ENCODE results near the gene CDC42BPB.
"Not testable (repeated sequence)": the region's sequence is repeated elsewhere in the genome, so short reads cannot be mapped to it uniquely, and the experiment has no call there.

The CDC42BPB gene

GRCh38 chr14:102900631-102901571, 156.4 kb downstream of the CDC42BPB start:
- DNase-seq (ENCODE audit: low read depth, low spot score): no peak

GRCh38 chr14:102899516-102899900, 157.8 kb downstream of the CDC42BPB start:
- no peak for DNase-seq (ENCODE audit: low read depth, low spot score)

DNA sequence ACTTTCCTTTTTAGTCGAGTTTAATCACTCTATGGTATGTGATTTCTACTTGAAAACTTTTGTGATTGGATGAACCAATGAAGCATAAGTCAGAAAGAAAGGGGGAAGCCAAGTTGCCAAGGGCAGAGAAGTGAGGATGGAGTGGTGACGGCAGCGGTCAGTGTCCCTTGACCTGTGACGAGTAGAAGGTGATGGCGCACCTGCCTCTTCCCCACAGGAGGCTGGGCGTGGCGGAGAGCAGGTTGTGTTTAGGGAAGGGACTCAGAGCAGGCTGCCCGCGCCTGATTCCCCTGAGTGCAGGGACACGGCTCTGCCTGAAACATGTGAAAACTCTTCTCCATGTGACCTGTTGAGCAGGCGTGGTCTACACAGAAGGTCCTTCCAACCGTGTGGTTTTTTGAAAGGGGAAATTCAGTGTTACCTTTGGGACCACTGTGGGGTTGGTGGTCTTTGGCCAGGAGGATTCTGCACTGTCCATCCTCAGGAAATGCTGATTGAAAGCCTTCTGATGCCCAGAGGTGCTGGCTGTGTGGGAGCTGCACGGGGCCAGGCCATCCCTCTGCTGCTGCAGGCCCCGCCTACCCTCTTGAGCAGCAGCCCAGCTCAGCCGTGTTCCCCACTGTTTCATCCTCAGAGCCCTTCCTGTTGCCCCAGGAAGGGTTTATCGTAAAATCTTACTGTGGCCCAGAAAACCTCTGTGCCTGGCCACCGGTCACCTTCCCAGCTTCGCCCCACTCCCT, 158.4 kb downstream of the CDC42BPB start:
- DNase-seq (ENCODE audit: low read depth, low spot score): no peak

- no peak for DNase-seq (ENCODE audit: low read depth, low spot score)
Measured at GRCh38 chr14:102898298-102898697, 159.1 kb downstream of the CDC42BPB start.

GRCh38 chr14:102897299-102898027, 159.9 kb downstream of the CDC42BPB start:
- no peak for DNase-seq (ENCODE audit: low read depth, low spot score)

GRCh38 chr14:102896735-102897134, 160.6 kb downstream of the CDC42BPB start:
- not testable (repeated sequence) for DNase-seq (ENCODE audit: low read depth, low spot score)

DNA sequence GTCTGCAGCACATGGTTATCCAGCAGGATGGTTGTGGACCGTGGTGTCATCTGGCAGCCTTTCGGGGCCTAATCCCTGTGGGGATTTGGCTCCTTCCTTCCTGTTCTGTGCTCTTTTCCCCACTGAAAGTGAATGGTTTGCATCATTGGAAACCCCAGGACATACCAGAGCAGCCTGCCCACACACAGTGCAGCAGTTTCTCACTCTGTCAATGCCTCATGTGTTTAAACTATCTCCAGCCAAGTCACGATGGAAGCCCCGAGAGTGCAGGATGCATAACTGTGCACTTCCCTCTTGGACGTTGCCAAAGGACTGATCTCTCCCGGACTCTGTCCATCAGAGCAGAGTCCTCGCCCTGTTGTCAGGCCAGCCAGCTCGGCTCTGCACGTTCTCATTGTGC, 163.9 kb downstream of the CDC42BPB start:
- peak; percentile 53 for DNase-seq (ENCODE audit: low read depth, low spot score)

- no peak for DNase-seq (ENCODE audit: low read depth, low spot score)
Measured at GRCh38 chr14:102892651-102893050, 164.7 kb downstream of the CDC42BPB start.

DNA sequence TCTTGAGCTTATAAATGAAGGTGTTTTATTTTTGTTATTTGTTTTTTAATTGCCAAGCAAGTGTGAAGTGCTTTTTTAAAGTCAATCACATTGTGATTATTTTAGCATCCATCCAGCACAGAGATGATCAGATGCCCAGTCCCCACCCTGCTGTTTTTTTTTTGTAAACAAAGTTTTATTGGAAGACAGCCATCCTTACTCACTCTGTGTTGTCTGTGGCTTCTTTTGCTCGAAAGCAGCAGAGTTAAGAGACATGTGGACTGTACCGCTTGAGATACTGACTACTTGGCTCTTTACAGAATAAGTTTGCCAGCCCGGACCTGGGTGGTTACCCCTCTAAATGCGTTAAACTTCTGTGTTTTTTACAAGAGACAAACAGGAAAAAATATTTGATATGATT, 165.8 kb downstream of the CDC42BPB start:
- DNase-seq (ENCODE audit: low read depth, low spot score): peak; percentile 42

DNA sequence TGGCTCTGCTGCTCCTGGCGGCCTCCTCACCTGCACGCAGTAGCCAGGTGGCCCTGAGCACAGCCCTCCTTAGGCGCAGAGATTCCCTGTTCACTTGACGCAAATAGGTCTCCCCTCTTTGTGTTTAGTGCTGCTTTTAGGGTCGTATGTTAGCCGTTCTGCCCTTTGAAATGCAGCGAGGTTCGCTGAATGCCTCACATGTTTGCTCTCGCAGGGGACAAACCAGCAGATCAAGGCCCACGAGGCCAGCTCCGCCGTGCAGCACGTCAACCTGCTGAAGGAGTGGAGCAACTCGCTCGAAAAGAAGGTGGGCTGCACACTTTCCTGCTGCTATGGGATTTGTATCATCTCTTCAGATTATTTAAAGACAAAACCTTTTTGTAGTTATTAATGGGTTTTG, 166.2 kb downstream of the CDC42BPB start:
- DNase-seq (ENCODE audit: low read depth, low spot score): no peak

- DNase-seq (ENCODE audit: low read depth, low spot score): no peak
Measured at GRCh38 chr14:102889615-102890014, 167.7 kb downstream of the CDC42BPB start.

- DNase-seq (ENCODE audit: low read depth, low spot score): no peak
Measured at GRCh38 chr14:102888748-102889147, 168.6 kb downstream of the CDC42BPB start.

DNA sequence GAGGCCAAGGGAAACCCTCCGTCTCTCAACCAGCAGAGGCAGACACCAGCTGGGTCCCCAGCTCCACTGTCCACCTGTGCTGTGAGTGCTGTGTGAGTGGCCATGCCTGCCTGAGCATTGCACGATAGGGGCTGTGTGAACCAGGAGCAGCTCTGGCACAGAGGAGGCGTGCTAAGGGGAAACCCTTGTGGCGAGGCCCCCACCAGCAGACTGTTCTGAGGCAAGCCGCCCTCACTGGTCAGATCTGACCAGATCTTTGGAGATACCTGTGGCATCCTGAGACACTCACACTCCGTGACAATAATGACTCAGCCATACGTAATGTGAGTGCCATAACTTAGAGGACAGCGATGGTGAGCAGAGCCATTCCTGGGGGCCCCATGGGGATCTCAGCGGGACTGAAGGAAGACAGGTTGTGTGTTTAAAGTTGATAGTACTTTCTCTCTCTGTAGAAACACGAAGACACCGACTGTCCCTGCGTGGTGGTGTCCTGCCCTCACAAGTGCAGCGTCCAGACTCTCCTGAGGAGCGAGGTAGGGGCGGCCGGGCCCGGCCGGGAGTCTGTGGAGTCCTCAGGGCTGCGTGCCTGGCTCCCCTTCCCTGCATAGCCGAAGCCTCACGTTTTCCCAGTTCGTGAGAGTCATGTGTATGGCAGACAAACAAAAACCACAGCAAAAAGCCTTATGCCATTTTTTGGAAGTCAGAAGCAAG, 171.5 kb downstream of the CDC42BPB start:
- no peak for DNase-seq (ENCODE audit: low read depth, low spot score)

- DNase-seq (ENCODE audit: low read depth, low spot score): no peak
Measured at GRCh38 chr14:102883554-102883953, 173.8 kb downstream of the CDC42BPB start.

DNA sequence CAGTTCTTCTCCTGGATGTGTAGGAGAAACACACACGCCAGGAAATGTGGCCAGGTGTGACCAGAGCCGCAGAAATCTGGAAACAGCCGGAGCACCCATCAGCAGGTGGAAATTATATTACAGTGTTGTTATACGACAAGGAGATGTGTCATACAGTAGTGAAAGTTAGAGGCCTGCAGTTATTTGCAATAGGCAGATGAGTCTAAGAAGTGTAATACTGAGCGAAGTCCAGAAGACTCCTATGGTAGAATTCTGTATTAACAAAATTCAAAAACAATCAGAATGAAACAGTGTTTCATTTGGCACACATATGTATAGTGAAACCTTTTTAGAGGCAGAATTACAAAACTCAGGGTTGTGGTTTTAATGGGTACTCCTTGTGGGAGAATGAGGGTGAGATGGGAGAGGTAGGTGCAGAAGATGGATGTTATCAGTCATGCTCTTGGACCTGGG, 174.2 kb downstream of the CDC42BPB start:
- DNase-seq (ENCODE audit: low read depth, low spot score): no peak

Data from astrocyte of the hippocampus (primary cell).